C4-2B (cell line): ENCODE measurements around the gene ZNF284.

Experiments used
- H3K27ac ChIP-seq: fragments of 450-650 bp; 2 replicates; pipeline ENCODE4 v1.5.1; 2017
- CTCF ChIP-seq: fragments of 450-650 bp; conservative IDR thresholded peaks from 2 replicates; pipeline ENCODE4 v1.5.1; 2017; ENCODE audit warnings: mild to moderate bottlenecking
- ZFX ChIP-seq: fragments of 450-650 bp; IDR thresholded peaks from 2 replicates; pipeline ENCODE4 v1.6.1; 2017

The ZNF284 gene

GRCh38 chr19:44072543-44073401 is 813 bp downstream of the ZNF284 start:
- H3K27ac ChIP-seq = peak overlapping the region; percentile 47
- TF ChIP-seq CTCF = peak; percentile 15; the same call in 1 of the 2 replicates
- no peak for TF ChIP-seq ZFX

GRCh38 chr19:44076325-44076724 is 4.4 kb downstream of the ZNF284 start:
- TF ChIP-seq CTCF (no peak), ZFX (no peak)
- no peak overlapping the region for H3K27ac ChIP-seq

- H3K27ac ChIP-seq = no peak overlapping the region
These were observed 20.1 kb downstream of the ZNF284 start for GRCh38 chr19:44092108-44092507.

GRCh38 chr19:44093931-44094765 is 22.2 kb downstream of the ZNF284 start, which contains the start of gene ZNF224:
ZNF224 (plus strand) TSS chr19:44094361; CDS start chr19:44097874, 3,513 bp downstream.
- peak within 1 kb of the TSS; percentile 59 for H3K27ac ChIP-seq

More at GRCh38 chr19:44092108-44092507, 20.1 kb downstream of the ZNF284 start:
- TF ChIP-seq CTCF (no peak), ZFX (no peak)

GRCh38 chr19:44107751-44108150 is 35.8 kb downstream of the ZNF284 start:
- no peak overlapping the region for H3K27ac ChIP-seq
- TF ChIP-seq CTCF = no peak
- no peak for TF ChIP-seq ZFX

More at GRCh38 chr19:44093931-44094765, 22.2 kb downstream of the ZNF284 start, which contains the start of gene ZNF224:
- TF ChIP-seq ZFX (no peak), CTCF (no peak)

- no peak overlapping the region for H3K27ac ChIP-seq
- TF ChIP-seq CTCF (no peak), ZFX (no peak)
These were observed 37.5 kb downstream of the ZNF284 start for GRCh38 chr19:44109458-44109857.
